AML-193 (cell line): Measurements from ENCODE around the gene GJB5.
"Not testable (repeated sequence)": the region's sequence is repeated elsewhere in the genome, so short reads cannot be mapped to it uniquely, and the experiment has no call there.

Experiments
- DNase-seq, 2 experiments: peaks; one replicate each; lab custom pipeline; 2025; lab: John Stamatoyannopoulos, UW

GJB5 gene

DNA sequence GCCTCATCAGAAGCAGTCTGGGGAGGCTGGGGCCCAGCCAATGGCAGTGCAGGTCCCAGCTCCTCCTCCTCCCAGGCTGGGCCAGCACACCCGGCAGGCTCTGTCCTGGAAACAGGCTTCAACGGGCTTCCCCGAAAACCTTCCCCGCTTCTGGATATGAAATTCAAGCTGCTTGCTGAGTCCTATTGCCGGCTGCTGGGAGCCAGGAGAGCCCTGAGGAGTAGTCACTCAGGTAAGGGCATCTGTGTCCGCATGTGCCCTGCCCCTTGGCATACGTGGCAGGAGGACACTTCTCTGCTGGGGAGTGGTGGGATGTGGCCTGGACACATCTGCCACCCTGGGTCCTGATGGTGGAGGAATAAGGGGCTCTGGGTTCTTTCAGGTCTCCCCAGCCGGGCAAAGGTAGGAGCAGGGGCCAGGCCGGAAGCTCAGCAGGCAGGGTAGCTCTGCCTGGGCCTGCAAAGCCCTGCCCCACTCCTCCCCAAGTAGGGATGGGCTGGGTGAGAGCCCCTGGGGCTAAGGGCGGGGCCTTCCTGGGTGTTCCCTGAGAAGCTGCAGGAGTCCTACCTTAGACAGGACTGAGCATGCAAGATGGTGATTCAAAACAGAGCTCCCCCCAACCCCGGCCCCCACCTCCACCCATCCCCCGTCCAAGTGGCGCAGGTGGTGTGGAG is at the start of gene GJB5:
TSS of gene GJB5 (plus strand) at position 84 of the 674 bp plus-strand sequence. CDS start 2,284 bp downstream, outside the sequence.
- DNase-seq, result no peak

DNA sequence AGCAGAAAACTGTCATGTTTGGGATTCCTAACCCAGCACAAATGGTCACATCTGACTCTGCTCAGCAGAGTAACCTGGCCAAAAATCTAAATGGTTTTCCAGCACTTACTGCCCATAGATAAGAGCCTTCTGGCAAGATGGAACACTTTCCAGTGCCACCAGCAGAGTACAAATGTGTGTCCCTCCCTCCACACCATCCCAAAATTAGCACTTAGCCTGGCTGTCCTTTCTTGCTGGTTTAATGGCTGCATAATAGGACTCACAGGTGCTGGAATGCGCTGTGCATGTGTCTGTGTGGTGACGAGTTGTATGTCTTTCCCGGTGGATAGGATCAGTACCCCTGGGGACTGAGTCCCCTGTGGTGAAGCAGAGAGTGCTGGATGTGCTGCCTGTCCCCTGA is 49.8 kb upstream of the GJB5 start:
- no peak for DNase-seq

DNA sequence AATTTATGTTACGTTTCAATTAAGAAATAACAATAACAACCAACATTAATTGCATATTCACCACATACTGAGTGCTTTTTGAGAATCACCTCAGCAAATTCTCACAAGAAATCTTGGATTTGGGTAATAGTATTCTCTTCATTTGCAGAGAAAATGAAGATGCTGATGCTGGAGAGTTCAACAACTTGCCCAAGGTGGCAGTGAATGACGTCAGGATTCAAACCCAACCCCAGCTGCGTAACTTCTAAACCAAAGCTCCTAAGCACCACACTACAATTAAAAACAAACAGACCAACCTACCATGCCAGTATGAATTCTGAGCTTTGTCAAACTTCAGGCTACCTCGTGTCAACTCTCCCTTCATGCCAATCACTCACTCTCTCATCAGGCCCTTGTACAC is 46.7 kb upstream of the GJB5 start:
- no peak for DNase-seq

DNA sequence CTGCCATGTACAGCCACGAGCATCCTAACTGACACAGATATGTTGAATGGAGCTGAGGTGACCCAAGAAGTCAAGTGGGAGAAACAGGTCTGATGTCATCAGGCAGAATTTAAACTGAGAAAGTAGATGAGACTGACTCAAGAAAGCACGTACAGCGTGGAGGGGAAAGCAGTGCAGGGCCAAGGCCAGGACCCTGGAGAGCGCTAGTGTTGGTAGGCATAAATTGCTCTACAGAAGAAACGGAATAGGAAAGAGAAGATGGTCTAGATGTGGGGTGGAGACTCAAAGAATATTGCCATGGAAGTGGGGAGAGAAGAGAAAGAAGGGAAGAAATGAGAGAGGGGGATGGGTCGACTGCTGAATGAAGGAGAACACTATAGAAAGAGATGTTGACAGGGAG is 45.3 kb upstream of the GJB5 start:
- peak in 1 of 2 experiments; percentile 2 for DNase-seq

DNA sequence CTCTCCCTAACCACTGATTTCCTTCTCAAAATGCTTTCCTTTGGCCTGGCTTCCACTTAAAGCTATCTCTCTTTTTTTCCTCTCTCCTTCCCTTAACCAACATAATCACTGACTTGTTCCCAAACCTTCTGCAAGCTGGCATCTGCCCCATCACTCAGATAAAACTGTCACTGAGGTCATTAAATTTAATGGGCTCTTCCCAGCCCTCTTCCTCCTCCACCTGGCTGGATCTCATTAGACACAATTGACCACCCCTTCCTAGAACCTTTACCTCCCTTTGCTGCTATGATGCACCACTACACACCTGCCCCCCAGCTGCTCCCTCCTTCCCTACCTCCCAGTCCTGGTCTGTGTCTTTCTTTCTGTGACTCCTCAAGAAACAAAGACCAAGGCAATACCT is 44.0 kb upstream of the GJB5 start:
- DNase-seq, result no peak

DNA sequence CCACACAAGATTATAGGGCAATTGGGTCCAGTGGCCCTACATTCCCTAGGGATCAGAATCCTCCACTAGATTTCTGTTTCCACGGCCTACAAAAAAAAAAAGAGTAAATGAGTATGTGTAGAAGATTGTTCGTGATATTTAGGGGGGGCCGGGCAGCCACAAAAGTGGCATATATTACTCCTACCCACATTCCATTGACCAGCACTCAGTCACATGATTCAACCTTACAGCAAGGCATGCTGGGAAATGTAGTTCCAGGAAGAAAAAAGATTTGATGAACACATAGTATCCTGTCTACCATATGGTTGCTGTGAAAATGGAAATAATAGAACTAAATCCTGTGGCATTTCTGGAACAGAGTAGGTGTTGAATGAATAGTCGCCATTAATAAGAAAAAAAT is 43.4 kb upstream of the GJB5 start:
- DNase-seq, result no peak

DNA sequence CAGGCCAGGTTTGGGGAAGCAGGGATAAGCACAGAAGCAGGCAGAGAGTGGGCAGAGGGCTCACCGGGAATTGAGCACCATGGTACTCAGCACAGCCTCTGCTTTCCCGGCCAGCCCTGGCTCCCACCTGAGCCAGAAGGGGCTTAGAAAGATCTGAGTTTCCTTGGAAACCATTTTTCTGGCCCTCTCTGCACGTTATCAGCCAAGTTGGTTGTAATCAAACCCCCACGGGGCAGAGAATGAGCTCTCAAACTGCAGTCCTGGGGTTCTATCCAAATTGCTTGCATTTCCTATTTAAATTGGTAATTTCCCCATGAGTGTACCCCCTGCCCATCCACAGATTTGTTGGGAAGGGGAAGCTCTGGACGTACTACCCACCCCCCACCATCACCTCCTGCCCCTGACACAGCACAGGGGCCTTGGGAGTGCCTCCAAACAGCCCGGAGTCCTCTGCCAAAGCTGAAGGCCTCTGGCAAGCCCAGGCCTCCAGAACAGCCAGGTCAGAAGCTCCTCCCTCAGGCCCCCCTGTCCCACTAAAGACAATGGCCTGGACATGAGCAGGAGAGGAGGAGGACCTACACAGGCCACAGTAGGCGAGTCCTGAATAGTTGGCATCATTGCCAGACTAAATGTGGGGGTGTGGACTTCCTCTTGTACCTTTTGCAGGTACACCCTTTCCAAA is 42.7 kb upstream of the GJB5 start:
- no peak for DNase-seq

DNA sequence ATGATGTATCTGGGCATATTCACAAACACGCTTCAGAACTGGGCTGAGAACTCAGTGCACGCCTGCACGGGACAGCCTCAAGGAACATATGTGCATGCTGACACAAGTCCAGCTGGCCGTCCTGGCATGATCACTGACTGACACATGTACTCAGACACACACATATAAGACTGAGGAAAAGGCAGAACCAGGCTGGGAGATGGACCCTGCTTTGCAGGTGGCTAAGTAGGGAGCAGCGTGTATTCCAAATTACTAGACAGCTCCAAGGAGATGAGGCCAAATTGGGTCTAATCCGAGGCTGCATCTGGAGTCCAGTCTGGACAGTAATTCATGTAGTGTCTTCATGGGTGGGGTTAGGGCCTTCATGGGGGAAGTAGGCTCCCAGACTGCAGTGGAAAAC is 41.4 kb upstream of the GJB5 start:
- no peak for DNase-seq

DNA sequence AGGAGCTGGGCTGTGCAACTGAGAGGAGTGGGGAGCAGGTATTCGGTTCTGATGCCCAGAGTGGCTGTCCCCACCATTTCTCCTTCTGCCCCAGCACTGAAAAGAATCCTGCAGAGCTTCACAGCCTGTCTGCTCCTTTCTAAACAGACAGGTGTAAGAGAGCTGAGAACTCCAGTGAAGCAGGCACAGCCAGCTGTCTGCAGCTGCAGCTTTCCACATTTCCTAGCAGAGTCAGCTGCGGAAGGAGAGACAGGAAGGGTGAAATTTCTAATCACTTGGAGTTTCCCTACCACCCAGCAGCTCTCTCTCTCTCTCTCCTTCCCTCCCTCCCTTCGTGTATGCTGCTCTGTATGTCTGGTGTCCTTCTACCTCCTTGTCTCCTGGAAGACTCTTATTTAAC is 40.5 kb upstream of the GJB5 start:
- no peak for DNase-seq

DNA sequence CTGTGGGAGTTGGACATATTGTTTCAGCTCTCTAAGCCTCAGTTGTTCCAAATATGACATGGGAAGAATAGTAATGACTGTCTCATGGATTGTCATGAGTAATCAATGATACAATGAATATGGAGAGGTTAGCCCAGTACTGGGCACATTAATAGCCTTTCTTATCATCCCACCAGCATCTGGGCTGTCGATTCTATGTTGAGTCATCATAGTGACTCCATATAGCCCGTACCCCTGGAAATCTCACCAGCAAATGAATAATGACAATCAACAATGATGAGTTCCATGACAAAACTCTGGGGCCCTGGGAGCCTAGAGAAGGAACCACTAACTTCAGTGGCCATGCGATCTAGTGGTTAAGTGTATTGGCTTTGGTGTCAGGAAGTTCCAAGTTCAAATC is 39.7 kb upstream of the GJB5 start:
- no peak for DNase-seq

DNA sequence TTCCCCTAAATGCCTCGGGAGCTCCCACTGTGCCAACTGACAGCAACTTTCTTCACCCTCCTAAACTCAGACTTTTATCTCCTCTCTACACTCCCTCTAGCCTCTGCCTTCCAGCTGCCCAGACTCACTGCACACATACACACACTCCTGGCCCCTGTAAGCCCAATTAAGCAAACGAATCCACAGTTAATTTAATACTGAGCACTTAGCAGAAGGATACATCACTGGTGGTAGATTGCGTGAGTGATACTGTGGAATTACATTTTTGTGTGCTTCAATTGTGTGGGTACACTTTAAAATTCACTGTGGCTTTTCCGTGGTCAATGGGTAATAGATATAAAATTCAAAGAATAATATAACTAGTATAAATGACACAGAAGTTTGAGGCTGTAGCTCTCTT is 33.6 kb upstream of the GJB5 start:
- no peak for DNase-seq

DNA sequence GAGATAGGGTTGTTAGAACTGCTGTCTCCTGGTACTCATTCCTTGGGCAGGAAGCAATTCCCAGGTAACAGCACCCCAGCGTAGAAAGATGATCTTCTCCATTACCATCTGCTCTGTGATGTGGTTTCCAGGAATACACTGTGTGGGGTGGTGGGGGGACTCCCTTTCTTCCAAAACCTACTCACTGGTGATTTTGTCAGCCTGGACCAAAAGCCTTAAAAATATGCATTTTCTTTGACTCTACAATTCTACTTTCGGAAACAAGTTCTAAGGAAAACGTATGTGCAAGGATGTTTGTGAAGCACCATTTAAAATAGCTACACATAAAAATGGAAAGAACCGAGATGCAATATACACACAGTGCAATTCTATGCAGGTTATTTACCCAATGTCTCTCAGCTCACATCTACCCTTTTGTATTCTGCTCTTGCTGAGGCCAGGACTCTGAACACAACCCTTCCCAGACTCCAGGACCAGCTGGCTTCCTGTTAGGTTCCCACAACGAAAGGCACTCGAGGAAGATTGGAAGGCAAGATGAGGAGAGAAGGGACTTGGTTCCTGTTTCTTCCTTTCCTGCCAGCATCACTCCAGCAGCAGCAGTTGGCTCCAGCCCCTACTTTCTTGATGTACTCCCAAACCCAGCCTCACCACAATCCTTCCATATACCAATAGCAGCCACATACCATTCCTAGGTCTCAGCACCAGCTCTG is 33.0 kb upstream of the GJB5 start:
- DNase-seq, result no peak

DNA sequence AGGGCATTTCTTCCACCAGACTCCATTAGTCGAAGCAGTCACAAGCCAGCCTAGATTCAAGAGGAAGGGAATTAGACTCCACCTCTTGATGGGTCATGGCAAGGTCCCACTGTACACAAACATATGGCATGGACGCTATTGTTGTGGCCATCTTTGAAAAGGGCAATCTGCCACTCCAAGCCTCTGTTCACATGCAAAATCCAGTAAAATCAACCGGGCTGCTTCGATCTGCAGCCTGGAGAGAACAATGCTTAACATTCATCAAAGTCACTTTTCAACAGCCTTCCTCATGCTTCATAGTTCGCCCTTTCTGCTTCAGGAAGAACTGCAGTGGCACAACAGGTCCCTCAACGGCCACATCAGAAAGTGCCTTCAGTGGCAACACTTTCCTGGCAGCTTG is 28.0 kb upstream of the GJB5 start:
- DNase-seq, result no peak

DNA sequence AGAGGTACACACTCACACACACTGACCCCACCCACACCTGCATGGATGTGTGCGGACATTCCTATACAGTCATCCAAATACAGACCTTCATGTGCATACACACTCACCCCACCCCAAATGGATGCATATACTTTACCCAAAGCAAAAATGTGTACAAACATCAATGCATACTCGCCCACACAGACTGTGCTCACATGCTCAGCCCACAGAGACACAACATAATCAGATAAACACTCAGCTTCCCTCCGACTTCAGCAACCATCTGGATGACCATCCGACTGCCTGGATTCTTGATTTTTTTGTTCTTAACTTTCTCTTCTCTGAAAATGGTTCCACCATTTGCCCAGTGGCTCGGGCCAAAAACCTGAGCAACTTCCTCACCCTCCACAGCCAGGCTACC is 24.4 kb upstream of the GJB5 start:
- no peak for DNase-seq

DNA sequence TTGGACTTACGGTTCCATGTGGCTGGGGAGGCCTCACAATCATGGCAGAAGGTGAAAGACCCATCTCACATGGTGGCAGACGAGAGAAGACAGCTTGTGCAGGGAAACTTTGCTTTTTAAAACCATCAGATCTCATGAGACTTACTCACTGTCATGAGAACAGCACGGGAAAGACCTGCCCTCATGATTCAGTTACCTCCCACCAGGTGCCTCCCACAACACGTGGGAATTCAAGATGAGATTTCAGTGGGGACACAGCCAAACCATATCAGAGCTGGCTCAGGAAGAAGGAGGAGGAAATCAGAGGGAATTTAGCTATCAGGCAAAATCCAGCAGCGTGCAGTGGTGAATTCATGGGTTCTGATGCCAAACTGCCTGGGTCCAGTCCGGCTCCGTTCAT is 22.0 kb upstream of the GJB5 start:
- not testable (repeated sequence) for DNase-seq

DNA sequence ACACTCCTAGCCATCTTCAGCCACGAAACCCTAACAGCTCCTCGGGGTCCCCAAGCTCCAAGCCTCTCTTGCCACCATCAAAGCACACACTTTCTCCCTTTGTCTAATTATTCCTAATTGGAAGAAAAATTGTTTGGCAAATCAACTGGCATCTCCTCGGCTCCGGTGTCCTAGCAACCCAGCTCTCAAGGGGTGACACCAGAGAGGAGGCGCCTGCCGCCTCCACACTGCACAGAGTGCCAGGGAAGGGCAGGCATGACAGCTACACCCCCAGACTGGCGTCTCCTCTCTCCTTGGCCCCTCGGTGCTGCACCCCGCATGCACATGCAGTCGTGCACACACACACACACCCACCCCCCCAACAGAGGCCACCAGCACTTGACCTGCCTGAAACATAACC is 18.2 kb upstream of the GJB5 start:
- no peak for DNase-seq

DNA sequence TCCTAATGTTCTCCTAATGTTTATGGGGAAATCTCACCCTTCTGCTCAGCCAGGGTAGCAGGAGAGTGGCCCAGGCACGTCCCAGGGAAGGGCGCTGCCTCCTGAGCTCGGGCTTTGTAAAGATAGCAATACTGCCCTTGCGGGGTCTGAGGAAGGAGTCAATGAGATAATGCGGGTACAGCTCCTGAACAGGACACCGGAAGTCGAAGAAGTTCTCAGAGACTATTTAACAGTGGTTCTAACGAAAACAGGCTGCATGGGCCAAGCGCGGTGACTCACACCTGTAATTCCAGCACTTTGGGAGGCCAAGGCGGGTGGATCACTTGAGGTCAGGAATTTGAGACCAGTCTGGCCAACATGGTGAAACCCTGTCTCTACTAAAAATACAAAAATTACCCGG is 17.6 kb upstream of the GJB5 start:
- DNase-seq, result not testable (repeated sequence)

DNA sequence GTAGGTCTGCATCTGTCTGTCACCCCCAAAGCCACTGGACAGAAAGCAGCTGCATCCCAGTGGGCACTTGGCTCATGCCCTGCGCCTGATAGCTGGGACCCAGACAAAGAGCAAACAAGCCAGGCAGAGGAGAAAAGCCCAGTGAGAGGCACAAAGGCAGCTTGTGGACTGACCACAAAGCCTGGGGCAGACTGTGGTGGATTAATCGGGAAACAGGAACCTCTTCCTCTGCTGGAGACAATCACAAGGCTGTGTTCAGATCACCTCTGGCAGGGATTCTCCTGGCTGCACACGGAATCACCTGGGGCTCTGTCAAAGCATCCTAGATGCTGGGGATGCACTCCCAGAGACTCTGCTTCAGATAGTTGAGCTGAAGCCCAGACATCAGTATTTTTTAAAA is 15.2 kb upstream of the GJB5 start:
- DNase-seq, result no peak

DNA sequence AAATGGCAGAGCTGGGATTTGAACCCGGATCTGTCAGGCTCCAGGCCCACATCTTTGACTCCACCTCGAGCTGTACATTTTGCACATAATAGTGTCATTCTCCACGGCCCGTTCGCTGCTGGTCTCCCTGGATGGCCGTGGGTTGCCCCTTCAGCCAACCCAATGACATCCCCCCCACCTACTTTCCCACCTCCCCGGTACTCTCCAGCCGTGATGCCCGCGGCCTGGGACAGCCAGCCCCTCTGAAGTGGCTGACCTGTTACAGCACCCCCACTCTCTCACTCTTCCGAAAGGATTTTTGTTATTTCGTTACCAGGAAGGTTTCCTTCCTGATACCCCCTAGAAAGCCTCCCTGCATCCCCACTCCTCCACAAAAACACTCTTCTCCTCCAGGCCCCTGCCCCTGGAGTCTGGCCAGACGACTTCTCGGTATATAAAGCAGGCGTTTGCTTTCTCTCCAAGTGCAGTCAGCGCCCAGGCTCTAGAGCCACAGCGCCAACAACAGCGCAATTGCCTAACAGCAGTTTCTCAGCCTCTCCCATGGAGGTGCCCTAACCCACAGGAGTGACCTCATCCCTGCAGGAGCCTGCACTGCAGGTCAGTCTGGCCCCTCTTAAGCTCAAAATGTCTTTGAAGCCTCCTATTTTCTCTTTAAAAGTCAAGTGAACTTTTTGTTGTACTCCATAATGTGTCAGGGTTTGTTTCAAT is 14.5 kb upstream of the GJB5 start:
- no peak for DNase-seq

DNA sequence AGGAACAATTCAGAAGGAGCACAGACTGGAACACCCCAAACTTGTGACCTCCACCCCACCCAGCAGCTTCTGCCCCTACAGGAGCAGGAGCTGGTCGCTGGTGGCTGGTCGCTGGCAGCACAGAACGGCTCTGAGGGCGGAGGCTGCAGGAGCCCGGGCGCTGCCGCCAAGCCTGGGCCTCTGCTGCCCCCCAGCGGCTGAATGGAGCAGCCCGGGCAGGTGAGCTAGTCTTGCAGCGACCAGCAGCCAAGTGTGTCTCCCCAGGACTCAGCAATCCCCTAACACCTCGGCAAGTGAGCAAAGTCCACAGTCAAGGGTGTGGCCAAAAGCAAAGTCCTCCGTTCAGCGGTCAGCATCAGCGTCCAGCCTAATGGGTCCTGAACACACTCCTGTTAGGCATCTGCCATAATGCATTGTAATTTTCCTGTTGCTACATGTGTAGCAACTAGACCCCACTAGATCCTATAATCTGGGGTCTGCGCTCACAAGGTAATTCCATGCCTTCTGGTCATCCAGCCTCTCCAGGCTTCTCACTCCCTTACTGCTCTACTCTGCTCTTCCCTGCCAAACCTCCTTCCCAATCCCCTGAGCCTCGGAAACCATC is 12.1 kb upstream of the GJB5 start:
- DNase-seq, result peak; percentile 48 to 70

DNA sequence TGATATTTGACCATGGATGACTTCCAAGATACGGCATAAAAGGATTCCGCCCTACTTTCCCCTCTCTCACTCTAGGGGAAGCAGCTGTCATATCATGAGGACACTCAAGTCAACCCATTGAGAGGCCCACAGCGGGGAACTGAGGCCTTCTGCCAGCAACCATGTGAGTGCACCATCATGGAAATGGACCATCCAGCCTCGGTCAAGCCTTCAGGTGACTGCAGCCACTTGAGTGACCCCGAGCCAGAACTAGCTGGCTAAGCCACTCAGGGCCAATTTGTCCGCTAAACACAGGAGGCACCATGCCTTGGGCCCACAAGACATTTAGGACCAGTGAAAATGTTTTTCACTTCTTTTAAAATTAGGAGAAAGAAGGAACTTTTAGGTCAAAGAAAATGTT is 11.1 kb upstream of the GJB5 start:
- DNase-seq, result no peak

DNA sequence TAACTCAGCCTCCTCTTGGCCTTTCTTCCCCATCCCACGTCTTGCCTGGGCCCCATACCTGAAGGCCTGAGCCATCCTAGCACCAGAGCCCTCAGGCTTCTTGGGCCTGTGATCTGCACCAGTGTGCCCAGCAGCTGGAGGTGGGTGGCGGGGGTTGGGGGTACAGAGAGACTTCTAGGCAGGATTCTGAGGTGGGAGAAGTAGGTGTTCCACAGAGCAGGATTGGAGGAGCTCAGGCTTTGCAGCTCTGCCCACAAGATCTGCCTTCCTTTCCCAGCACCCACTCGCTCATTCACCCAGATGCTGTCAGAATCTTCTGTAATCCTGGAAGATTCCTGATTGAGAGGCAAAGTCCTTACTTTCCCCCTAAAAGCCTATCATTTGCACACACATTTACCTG is 10.0 kb upstream of the GJB5 start:
- no peak for DNase-seq
